ENCODE measurements around the gene VPS4A.
"Not testable (repeated sequence)": the region's sequence is repeated elsewhere in the genome, so short reads cannot be mapped to it uniquely, and the experiment has no call there.

Gene VPS4A

DNA sequence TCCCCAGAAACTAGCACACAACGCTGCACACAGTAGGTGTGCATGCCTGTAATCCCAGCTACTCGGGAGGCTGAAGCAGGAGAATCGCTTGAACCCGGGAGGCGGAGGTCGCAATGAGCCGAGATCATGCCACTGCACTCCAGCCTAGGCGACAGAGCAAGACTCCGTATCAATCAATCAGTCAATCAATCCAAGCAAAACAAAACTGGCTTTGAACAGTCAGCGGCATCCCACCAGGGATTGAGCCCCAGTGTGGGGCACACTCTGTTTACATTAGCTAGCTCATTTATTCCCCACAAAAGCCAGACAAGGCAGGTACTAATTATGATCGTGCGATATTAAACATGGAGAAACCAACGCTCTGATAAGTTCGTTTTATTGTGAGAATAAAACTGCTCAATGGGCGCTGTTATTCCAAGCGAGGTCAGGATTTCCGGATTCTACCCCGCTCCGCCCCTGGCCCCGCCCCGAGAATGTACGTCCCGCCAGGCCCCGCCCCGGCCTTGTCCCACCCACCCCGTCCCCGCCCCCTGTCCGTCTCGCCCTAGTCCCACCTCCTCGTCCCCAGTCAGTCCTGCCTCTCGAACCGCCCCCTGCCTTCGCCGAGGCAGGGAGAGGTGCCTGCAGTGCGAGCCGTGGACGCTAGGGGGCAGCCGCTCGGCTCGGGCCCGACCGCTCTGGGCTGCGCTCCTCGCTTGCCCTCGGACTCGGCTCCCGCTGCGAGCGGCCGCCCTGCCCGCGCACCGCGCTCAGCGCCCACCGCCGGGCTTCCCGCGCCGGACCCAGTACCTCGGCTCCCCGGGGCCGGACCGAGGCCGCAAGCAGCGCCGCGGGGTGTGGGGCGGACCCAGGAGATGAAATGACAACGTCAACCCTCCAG, at the start of gene VPS4A:
VPS4A (plus strand) TSS at position 698 of the 880 bp plus-strand sequence; CDS start at position 860, 162 bp downstream.
- DNase-seq, result peak; percentile 92

DNA sequence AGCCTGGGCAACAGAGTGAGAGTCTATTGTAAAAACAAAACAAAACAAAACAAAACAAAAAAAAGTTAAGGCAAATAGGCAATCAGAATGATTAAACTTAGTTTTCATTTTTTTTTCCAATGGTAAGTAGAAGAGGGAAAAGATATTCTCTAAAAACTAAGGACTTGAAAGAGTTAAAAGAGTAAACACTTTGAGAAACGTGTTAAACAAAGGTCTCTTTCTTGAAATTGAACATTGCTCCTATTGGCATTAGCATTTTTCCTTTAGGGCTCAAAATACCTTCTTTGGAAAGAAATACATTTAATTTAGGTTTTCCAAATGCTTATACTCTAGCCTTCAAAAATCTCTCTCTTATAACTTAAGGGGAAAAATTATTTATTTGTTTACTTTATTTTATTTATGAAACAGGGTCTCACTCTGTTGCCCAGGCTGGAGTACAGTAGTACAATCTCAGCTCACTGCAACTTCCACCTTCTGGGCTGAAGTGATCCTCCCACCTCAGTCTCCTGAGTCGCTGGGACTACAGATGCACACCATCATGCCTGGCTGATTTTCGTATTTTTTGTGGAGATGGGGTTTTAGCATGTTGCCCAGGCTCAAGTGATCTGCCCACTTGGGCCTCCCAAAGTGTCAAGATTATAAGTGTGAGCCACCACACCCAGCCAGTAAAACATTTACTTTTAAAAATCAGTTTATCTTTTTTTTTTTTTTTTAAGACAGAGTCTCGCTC, 44.7 kb upstream of the VPS4A start:
- no peak for DNase-seq

DNA sequence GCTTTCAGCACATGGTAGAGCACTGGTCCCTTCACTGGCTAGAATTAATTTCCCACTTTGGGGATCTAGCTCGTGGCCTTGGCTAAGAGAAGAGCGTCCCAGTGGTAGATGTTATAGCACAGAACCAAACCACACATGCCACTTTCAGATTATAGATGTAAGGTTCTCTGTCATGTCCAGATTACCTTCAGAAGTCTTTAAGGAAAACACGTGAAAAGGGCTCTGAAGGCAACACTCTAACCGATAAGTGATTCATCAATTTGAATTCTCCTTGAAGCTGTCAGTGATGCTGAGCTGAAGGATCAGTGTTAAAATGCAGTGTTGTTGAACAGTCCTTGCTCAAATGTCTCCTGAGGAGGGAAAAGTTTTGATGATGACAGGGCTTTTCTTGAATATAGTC, 43.5 kb upstream of the VPS4A start:
- DNase-seq, result no peak

DNA sequence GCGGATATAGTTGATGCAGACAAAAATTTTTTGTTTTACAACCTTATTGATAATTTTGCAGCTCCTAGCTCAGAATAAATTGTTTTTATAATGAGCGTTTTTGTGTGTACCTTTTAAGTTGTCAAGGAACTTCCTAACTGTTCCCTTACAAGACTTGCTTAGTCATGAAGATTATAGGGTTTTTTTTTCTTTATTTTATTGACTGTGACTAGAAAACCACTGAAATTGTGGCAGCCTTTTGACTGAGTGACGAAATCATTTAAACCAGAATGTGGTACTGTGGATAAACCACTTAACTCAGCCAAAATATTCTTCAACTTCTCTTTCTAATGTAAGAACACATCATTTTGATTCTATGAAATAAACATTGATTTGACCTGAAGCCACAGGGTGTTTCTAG, 40.8 kb upstream of the VPS4A start:
- no peak for DNase-seq

DNA sequence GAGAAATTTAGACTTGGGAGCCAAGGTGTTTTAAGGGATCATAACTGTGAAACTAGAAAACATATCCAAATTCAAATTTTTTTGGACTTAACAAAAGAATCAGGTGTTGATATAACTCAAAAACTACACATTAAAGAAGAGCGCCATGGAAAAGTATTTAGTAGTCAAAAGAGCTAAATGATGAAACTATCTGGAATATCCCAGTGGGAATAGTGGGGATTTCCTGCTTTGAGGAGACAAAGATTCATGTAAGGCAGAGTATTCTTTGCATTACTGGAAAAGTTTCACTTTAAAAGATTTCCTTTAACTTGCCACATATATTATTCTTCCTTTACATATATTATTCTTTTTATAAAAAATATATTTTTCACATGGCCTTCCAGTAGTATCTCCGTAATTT, 40.3 kb upstream of the VPS4A start:
- DNase-seq, result no peak

DNA sequence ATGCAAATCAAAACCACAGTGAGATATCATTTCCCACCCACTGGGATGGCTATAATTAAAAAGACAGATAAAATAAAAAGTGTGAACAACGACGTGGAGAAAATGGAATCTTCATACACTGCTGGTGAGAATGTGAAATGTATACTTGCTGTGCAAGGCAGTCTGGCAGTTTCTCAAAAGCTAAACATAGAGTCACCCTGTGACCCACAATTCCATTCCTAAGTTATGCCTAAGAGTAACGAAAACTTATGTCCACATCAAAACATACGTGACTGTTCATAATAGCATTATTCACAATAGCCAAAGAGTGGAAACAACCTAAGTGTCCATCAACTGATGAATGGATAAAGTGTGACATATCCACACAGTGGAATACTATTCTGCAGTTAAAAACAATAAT, 38.1 kb upstream of the VPS4A start:
- no peak for DNase-seq

DNA sequence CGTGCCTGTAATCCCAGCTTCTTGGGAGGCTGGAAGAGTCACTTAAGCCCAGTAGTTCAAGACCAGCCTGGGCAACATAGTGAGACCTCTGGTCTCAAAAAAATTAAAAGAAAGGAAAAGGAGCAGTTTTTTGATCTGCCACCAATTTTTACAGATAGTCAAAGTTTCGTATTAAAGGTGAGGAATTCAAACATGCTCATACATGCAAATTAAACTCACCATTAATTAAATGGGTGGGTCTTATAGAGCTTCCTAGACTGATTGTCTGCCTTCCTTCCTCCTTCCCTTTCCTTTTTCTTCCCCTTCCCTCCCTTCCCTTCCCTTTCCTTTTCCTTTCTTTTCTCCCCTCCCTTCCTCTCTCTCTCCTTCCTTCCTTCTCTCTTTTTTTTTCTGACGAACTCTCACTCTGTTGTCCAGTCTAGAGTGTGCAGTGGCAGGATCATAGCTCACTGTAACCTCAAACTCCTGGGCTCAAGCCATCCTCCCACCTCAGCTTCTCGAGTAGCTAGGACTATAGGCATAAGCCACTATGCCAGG, 36.4 kb upstream of the VPS4A start:
- no peak for DNase-seq

DNA sequence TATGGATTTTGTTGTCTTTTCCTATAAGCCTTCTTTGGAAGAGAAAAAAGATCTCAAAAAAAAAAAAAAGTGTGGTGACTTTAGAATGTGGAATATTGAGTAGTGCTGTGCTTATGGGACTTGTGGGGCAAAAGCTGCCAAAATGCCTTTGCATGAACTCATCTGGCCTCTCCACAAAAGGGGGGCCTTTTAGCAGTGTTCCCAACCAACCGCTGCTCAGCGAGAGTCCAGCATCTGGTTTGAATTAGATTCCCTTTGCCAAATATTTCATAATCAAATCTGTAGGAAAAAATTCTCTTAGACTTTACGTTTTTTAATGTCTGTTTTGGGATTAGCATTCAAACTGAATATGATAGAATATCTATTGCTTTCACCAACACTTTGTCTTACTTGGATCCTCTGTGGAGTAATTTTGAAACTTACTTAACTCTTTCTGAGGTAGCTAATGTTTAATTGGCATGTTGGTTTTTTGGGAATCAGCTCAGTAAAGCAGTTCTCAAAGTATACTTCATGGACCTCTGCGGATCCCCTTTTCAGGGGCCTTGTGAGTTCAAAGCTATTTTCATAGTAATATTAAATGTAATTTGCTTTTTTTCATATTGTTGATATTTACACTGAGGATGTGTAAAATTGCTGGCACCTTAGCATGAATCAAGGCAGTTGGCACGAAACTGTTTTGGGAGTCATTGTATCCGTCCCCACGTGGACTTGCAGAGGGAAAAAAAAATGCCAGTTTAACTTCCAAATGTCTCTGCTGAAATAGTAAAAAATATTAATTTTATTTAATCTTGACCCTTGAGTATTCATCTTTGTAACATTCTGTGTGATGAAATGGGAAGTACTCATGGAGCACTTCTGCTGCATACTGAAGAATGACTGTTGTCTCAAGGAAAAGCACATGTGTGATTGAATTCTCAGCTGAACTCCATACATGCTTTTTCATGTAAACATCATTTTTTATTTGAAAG, 34.7 kb upstream of the VPS4A start:
- DNase-seq, result no peak

DNA sequence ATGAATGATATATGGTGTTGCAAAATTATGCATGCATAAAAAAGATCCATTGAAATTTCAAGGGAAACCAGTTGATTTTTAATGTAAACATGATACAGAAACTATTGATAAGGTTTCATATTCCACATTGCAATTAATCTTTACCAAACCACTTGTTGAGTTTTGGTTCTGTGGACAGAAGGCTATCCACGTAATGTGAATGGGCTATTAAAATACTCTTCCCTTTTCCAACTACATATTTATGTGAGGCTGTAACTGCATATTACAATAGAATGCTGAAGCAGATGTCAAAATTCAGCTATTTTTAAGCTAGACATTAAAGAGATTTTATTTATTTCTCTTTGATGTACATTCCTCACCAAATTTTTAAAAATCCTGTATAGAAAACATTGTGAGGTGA, 33.7 kb upstream of the VPS4A start:
- DNase-seq, result no peak

DNA sequence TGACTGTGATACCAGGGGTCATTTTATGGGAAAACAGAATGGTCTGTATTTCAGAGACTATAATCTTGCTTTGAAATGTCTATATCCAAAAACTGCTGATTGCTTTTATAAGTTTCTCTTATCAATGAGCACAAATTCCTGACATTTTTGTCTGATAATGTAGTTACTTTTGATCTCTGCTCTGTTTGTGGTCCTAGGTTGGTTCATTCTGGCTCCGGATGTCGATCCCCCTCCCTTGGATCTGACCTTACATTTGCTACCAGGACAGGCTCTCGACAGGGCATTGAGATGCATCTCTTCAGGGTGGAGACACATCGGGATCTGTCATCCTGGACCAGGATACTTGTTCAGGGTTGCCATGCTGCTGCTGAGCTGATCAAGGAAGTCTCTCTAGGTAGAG, 27.3 kb upstream of the VPS4A start:
- no peak for DNase-seq

DNA sequence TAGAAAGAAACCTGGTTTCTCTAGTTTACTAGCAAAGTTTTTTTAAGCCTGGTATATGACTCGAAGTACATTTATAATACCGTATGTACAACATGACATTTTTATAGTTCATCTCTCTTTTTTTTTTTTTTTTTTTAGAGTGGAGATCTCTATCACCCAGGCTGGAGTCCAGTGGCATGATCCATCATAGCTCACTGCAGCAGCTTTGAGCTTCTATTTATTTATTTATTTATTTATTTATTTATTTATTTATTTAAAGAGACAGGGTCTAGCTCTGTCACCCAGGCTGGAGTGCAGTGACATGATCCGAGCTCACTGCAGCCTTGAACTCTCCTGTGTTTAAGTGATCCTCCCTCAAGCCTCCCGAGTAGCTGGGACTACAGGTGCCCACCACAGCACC, 25.9 kb upstream of the VPS4A start:
- DNase-seq, result no peak

DNA sequence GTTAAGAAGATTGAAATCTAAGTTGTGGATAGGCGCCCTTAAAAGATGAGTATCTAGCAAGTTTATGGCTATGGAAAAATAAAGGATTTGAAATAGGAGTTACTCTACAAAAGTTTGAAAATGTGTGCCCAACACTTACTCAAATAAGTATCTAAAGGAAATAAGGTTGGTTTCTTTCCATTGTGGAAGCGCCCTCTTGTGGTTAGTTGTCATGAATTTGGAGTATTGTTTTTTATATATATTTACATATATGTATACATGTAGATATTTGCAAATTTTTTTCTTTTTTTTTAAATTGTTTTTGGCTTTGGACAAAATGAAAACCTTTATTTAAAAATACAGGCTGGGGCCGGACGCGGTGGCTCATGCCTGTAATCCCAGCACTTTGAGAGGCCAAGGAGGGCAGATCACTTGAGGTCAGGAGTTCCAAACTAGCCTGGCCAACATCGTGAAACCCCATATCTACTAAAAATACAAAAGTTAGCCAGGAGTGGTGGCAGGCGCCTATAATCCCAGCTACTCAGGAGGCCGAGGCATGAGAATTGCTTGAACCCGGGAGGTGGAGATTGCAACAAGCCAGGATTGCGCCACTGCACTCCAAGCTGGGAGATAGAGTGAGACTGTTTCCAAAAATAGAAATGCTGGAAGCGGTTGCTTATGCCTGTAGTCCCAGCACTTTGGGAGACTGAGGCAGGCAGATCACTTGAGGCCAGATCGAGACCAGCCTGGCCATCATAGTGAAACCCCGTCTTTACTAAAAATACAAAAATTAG, 24.0 kb upstream of the VPS4A start:
- peak; percentile 48 for DNase-seq

DNA sequence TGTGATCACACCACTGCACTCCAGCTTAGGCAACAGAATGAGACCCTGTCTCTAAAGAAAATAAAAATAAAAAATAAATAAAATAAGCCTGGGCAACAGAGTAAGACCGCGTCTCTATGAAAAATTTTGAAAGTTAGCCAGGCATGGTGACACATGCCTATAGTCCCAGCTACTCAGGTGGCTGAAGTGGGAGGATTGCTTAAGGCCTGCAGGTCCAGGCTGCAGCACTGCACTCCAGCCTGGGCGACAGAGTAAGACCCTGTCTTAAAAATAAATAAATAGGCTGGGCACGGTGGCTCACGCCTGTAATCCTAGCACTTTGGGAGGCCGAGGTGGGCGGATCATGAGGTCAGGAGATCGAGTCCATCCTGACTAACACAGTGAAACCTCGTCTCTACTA, 19.5 kb upstream of the VPS4A start:
- not testable (repeated sequence) for DNase-seq

DNA sequence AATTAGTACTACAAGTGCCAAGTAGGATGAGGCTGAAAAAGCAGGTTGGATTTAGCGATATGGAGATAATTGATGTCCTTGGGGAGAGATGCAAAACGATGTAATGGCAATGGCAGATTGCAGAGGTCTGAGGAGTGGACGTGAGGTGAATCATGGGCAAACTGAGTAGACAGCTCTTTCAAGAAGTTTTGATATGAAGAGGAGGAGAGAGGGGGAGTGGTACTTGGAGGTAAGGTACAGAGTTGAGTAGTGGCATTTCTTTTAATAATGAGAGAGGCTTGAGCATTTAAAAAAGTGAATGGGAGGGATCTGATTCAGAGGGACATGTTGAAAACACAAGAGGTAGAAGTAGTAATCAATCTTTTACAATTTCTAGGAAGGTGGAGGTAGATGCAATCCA, 17.7 kb upstream of the VPS4A start:
- DNase-seq, result no peak

DNA sequence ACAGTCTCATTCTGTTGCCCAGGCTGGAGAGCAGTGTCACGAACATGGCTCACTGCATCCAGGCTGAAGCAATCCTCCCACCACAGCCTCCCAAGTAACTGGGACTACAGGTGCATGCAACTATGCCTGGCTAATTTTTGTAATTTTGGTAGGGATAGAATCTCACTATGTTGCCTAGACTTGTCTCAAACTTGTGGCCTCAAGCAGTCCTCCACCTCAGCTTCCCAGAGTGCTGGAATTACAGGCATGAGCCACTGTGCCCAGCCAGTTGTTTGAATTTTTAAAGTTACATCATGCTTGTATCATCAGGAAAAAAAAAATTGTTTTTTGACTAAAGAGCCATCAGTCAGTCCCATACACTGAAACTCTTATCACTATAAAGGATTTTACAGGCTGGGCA, 17.1 kb upstream of the VPS4A start:
- no peak for DNase-seq

DNA sequence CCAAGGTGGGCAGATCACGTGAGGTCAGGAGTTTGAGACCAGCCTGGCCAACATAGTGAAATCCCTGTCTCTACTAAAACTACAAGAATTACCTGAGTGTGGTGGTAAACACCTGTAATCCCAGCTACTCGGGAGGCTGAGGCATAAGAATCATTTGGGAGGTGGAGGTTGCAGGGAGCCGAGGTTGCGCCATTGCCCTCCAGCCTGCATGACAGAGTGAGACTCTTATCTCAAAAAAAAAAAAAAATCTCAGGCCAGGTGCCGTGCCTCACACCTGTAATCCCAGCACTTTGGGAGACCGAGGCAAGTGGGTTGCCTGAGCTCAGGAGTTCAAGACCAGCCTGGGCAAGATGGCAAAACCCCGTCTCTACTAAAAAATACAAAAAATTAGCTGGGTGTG, 14.4 kb upstream of the VPS4A start:
- not testable (repeated sequence) for DNase-seq

DNA sequence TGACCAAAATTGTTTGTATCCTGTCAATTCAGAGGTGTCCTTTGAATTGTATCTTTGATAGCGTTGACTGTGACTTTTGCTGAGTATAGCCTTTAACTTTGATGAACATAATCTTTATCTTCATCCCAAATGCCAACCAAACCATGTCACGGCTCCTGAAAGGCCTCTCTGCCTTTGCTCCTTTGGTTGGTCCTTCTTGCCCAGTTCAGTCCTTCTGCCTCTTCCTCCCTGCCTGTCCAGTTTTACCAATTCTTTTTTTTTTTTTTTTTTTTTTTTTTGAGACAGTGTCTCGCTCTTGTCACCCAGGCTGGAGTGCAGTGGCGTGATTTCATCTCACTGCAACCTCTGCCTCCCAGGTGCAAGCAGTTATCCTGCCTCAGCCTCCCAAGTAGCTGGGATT, 12.9 kb upstream of the VPS4A start:
- DNase-seq, result no peak

DNA sequence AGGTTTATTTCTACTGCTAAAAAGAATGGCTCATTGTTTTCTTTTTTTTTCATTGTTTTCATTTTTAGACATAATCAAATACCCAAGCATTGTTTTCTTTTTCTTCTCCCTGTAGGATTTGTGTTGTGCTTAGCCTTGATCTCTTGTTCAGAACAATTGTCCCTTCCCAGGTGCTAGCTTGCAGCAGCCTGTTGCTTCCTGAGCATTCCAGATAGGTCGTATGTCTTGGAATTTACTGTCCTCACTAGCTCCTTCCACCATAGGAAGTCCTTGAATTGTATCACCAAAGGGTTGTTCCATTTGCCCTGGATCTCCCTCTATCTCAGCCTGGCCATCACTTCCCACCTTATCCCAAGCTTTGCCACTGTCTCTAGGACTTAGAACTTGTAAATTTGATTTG, 10.0 kb upstream of the VPS4A start:
- no peak for DNase-seq

DNA sequence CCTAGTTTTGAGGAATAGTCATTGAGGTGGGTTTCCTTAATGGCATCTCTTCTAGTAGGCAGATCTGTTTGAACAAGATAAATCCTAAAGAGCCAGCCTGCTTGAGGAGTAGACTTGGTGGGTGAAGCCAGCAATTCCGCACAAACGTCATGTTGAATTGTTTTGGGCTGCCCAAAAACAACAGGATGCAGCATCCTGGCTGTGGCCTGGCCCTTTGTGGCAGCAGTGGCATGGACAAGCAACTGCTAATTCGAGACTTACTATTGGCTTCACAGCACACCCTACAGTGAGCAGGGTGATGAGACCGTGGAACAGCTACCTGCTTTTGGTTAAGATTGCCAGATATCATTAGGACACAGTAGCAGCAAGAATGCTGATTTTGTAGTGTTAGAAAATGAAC, 9.3 kb upstream of the VPS4A start:
- no peak for DNase-seq

DNA sequence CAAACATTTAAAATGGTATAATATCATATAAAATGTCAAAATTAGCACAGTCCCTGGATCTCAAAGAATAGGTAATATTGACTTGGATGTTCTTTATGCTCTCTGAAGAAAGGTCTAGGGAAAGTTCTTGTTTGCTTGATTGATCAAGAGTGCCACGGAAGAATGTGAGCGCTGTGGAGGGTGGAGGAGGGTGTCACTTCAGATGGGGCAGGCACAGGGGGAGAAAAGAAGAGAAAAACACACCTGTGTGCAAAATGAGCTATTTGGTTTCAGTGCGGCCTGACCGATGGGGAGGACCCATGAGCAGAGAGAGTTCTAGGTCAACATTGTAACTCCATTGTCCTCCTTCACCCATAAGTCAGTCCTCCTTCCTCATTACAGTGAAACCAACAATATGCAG, 8.8 kb upstream of the VPS4A start:
- no peak for DNase-seq

DNA sequence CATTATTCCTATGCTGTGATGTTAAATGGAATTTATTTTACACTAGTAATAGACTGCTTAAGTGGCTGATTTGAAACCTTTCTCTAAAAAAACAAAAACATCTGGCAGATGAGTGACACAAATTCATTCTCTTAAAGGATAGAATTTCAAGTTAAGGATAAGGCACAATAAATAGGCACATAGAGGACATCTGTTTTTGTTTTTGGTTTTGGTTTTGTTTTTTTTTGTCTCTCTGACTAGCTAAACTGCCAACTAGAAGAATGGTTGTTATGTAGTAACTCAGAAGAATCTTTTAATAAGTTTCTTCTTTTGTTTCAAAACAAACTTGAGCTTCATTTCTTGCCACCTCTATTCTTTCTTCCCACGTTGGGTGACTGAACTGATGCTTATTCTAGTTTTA, 5.1 kb upstream of the VPS4A start:
- no peak for DNase-seq

DNA sequence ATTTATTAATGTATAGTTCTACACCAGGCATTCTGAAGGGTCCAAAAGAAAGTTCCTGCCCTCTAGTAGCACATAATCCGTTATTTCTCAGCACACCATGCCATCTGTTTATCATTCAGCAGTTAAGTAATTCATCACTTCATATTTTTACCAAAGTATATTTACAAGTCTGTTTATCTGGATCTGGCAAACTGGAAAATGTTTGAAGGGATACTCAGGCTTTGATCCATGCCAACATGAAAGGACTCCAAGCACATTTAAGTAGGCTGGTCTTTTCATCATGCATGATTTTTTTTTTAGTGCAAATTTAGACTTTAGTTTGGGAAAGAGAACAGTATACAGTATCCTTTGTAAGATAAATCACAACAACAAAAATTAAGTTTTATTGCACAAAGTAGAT, 4.1 kb upstream of the VPS4A start:
- DNase-seq, result no peak
